Natural killer cell (primary cell): Measurements from ENCODE around the gene CNKSR3. TPM values are rescaled to one million over a fixed set of nuclear protein-coding genes. Genes with fewer than 3 reads are reported as not detected.

Source experiments
- ATAC-seq, 3 donors: fragments of 150-1000 bp in 2 of 3; fragments of 200-7000 bp in 1 of 3; cut with Tn5 transposase; 1 replicate in 1 of 3; 2 replicates in 2 of 3; pipeline ENCODE4 v1.10.0; 2021; ENCODE audit warnings: mild to moderate bottlenecking in 2 of 3, moderate library complexity in 2 of 3
- DNase-seq, 2 donors: peaks; one replicate each; pipeline versions ENCODE4 v3.0.0 to v3.0.0-alpha.2; 2013 to 2021; ENCODE audit warnings: mixed read lengths in 1 of 2
- H3K27ac ChIP-seq: one replicate; pipeline ENCODE4 v1.5.1; 2013; ENCODE audit warnings: mild to moderate bottlenecking, low read length
- H3K27me3 ChIP-seq: one replicate; pipeline ENCODE4 v1.6.1; 2013; ENCODE audit warnings: low read length; ENCODE audit not compliant: control insufficient read depth, insufficient read depth
- H3K36me3 ChIP-seq: one replicate; pipeline ENCODE4 v1.6.1; 2013; ENCODE audit warnings: low read length; ENCODE audit not compliant: control insufficient read depth, insufficient read depth
- H3K4me1 ChIP-seq: one replicate; pipeline ENCODE4 v1.6.1; 2013; ENCODE audit warnings: low read length; ENCODE audit not compliant: control insufficient read depth, insufficient read depth
- H3K4me3 ChIP-seq: one replicate; pipeline ENCODE4 v1.5.1; 2013; ENCODE audit warnings: low read length
- H3K9me3 ChIP-seq: one replicate; pipeline ENCODE4 v1.6.1; 2013; ENCODE audit warnings: low read length; ENCODE audit not compliant: control insufficient read depth, insufficient read depth
- H3K27ac Mint-ChIP-seq, 2 donors: one replicate each; pipeline ENCODE4 v1.8.0; 2022; ENCODE audit warnings: mild to moderate bottlenecking in 2 of 2, mixed read lengths in 2 of 2, moderate library complexity in 1 of 2
- H3K27me3 Mint-ChIP-seq, 2 donors: one replicate each; pipeline ENCODE4 v1.8.0; 2022; ENCODE audit warnings: low read depth in 2 of 2, mixed read lengths in 2 of 2
- H3K36me3 Mint-ChIP-seq: one replicate; pipeline ENCODE4 v1.8.0; 2022; ENCODE audit warnings: mixed read lengths
- H3K4me1 Mint-ChIP-seq, 2 donors: one replicate each; pipeline ENCODE4 v1.8.0; 2022; ENCODE audit warnings: mixed read lengths in 2 of 2
- H3K4me3 Mint-ChIP-seq: one replicate; pipeline ENCODE4 v1.8.0; 2022; ENCODE audit warnings: mild to moderate bottlenecking, moderate library complexity, mixed read lengths
- H3K9me3 Mint-ChIP-seq, 2 donors: one replicate each; pipeline ENCODE4 v1.8.0; 2022; ENCODE audit warnings: mixed read lengths in 2 of 2
- WGBS: methylation state at CpG from one replicate; pipeline ENCODE4 v1.1.7; 2013; ENCODE audit warnings: missing lambda C conversion rate; ENCODE audit not compliant: insufficient coverage; 5-methylcytosine and 5-hydroxymethylcytosine counted together
- intact Hi-C: fragments of 100-400 bp; cut with micrococcal nuclease; formaldehyde crosslinking; loops from one replicate; pipeline ENCODE4 v1.14.2; 2022
- total RNA-seq, 4 donors: library from RNA; stranded (reverse); fragments of 120-200 nt in 1 of 4; gene quantifications; one replicate each; pipeline versions ENCODE4 v1.2.3 to v1.2.4, GENCODE V29; 2013 to 2022
- TF ChIP-seq, protein P1 (sequence below): fragments of 200-600 bp; IDR thresholded peaks from one replicate; pipeline ENCODE4 v1.8.0; 2022; ENCODE audit warnings: antibody characterized with exemption

Gene CNKSR3
- total RNA-seq, 3 donors from 2014 or later (not counting 1 experiment from before 2014, with no cell fraction given): 0.18 TPM; not detected in 2

DNA sequence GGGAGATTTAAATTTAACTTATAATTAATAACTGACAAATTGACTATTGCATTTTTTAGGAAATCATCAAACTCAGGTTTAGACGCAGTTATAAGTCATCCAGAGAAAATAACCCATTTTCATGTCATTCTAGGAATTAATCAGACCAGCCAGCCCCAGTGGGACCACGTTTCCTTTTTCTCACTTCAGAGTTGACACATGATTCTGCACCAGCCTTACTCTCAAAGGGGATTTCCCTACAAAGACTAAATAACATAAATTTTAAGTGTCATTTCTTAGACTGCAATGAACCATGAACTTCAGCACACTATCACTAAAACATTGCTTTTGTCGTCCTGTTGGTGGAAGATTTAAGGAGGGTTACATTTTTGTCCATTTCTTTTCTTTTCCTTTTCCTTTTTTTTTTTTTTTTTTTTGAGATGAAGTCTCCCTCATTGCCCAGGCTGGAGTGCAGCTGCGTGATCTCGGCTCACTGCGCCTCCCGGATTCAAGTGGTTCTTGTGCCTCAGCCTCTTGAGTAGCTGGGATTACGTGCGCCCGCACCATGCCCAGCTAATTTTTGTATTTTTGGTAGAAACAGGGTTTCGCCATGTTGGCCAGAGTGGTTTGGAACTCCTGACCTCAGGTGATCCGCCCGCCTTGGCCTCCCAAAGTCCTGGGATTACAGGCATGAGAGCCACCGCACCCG, 157.4 kb downstream of the CNKSR3 start:
- TF ChIP-seq, protein P1, sequence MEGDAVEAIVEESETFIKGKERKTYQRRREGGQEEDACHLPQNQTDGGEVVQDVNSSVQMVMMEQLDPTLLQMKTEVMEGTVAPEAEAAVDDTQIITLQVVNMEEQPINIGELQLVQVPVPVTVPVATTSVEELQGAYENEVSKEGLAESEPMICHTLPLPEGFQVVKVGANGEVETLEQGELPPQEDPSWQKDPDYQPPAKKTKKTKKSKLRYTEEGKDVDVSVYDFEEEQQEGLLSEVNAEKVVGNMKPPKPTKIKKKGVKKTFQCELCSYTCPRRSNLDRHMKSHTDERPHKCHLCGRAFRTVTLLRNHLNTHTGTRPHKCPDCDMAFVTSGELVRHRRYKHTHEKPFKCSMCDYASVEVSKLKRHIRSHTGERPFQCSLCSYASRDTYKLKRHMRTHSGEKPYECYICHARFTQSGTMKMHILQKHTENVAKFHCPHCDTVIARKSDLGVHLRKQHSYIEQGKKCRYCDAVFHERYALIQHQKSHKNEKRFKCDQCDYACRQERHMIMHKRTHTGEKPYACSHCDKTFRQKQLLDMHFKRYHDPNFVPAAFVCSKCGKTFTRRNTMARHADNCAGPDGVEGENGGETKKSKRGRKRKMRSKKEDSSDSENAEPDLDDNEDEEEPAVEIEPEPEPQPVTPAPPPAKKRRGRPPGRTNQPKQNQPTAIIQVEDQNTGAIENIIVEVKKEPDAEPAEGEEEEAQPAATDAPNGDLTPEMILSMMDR: no peak
- Histone ChIP-seq H3K4me1 (peaks cover 4% of the 10 kb centered on the region), H3K27me3 (no peaks in the 10 kb centered on the region), H3K36me3 (no peaks in the 10 kb centered on the region), H3K9me3 (no peaks in the 10 kb centered on the region), H3K27ac (no peak overlapping the region), H3K4me3 (no peak overlapping the region)
- DNase-seq (no peak), ATAC-seq (peak; percentile 42 to 48 (median 45))
- H3K4me1 Mint-ChIP-seq: peaks cover 0 to 13% of the 10 kb centered on the region in 2 donors
- 74% methylated on average over 14 of the region's 15 CpGs for WGBS
- H3K27me3 Mint-ChIP-seq: peaks cover 3 to 7% of the 10 kb centered on the region in 2 donors
- no peaks in the 10 kb centered on the region for H3K36me3 Mint-ChIP-seq
- H3K27ac Mint-ChIP-seq: no peak overlapping the region
- peaks cover 7 to 8% of the 10 kb centered on the region in 2 donors for H3K9me3 Mint-ChIP-seq
- no peak overlapping the region for H3K4me3 Mint-ChIP-seq
- intact Hi-C loops: no loop called here

- ATAC-seq (no peak), DNase-seq (no peak)
- Histone ChIP-seq H3K36me3 (no peaks in the 10 kb centered on the region), H3K27me3 (no peaks in the 10 kb centered on the region), H3K4me1 (peaks cover 4% of the 10 kb centered on the region), H3K27ac (no peak overlapping the region), H3K9me3 (no peaks in the 10 kb centered on the region), H3K4me3 (no peak overlapping the region)
- Mint-ChIP-seq H3K9me3 (peaks cover 7 to 8% of the 10 kb centered on the region in 2 donors), H3K27ac (no peak overlapping the region), H3K4me3 (no peak overlapping the region), H3K4me1 (peaks cover 0 to 13% of the 10 kb centered on the region in 2 donors), H3K36me3 (no peaks in the 10 kb centered on the region), H3K27me3 (peaks cover 6 to 8% of the 10 kb centered on the region in 2 donors)
- TF ChIP-seq, protein P1: no peak
- WGBS: 96% methylated on average over 2 of the region's 3 CpGs
- intact Hi-C loops: no loop called here
These were observed 160.2 kb downstream of the CNKSR3 start for GRCh38 chr6:154350293-154350692.

GRCh38 chr6:154347981-154348380, 162.5 kb downstream of the CNKSR3 start:
- DNase-seq (no peak), ATAC-seq (no peak)
- Mint-ChIP-seq H3K9me3 (no peaks in the 10 kb centered on the region), H3K27me3 (peaks cover 8% of the 10 kb centered on the region in 2 donors), H3K4me3 (no peak overlapping the region), H3K36me3 (no peaks in the 10 kb centered on the region), H3K27ac (no peak overlapping the region), H3K4me1 (no peaks in the 10 kb centered on the region)
- no peaks in the 10 kb centered on the region for H3K36me3 ChIP-seq
- TF ChIP-seq, protein P1: no peak
- WGBS: 88% methylated on average over 4 of the region's 6 CpGs
- H3K4me1 ChIP-seq: no peaks in the 10 kb centered on the region
- H3K27ac ChIP-seq: no peak overlapping the region
- H3K4me3 ChIP-seq: no peak overlapping the region
- no peaks in the 10 kb centered on the region for H3K9me3 ChIP-seq
- intact Hi-C loops: no loop called here
- H3K27me3 ChIP-seq: no peaks in the 10 kb centered on the region

GRCh38 chr6:154345811-154346210, 164.7 kb downstream of the CNKSR3 start:
- H3K4me1 ChIP-seq: no peaks in the 10 kb centered on the region
- Mint-ChIP-seq H3K4me1 (no peaks in the 10 kb centered on the region), H3K27ac (no peak overlapping the region), H3K4me3 (no peak overlapping the region), H3K9me3 (no peaks in the 10 kb centered on the region), H3K27me3 (peaks cover 8% of the 10 kb centered on the region in 2 donors), H3K36me3 (no peaks in the 10 kb centered on the region)
- no peak overlapping the region for H3K4me3 ChIP-seq
- H3K9me3 ChIP-seq: no peaks in the 10 kb centered on the region
- H3K27me3 ChIP-seq: no peaks in the 10 kb centered on the region
- intact Hi-C loops: no loop called here
- H3K27ac ChIP-seq: no peak overlapping the region
- ATAC-seq: no peak
- 90% methylated on average over 4 of the region's 4 CpGs for WGBS
- TF ChIP-seq, protein P1: no peak
- no peak for DNase-seq
- no peaks in the 10 kb centered on the region for H3K36me3 ChIP-seq
